Panc1 (cell line): ENCODE results near the gene CD28.

Source experiments
- CTCF ChIP-seq: fragments of 450-650 bp; IDR thresholded peaks from 2 replicates; pipeline ENCODE4 v1.5.1; 2017; ENCODE audit warnings: mild to moderate bottlenecking
- POLR2AphosphoS5 ChIP-seq: IDR thresholded peaks from 2 replicates; pipeline ENCODE4 v1.6.1; 2012; ENCODE audit warnings: mild to moderate bottlenecking, low read depth, low read length, moderate library complexity
- REST ChIP-seq, 2 experiments: IDR thresholded peaks; 2 replicates each; pipeline ENCODE4 v1.6.1; 2011 to 2012; ENCODE audit warnings: low read depth in 2 of 2, control low read depth in 1 of 2, low read length in 1 of 2, mild to moderate bottlenecking in 1 of 2, moderate library complexity in 1 of 2; ENCODE audit not compliant: insufficient read depth in 1 of 2
- SIN3A ChIP-seq: IDR thresholded peaks from 2 replicates; pipeline ENCODE4 v1.6.1; 2012; ENCODE audit warnings: low read depth, mild to moderate bottlenecking, low read length, moderate library complexity, borderline replicate concordance; ENCODE audit not compliant: insufficient read depth

- TF ChIP-seq CTCF (no peak), REST (IDR thresholded peaks at IDR 0.05; ENCODE audit: insufficient read depth in 1 of 2, low read depth in 2 of 2, low read length in 1 of 2) (no peak), POLR2AphosphoS5 (no peak), SIN3A (no peak)
Measured at GRCh38 chr2:203693242-203693879, 13.1 kb upstream of the CD28 start.
